Lung (tissue), 12 donors: ENCODE results near the gene LRRC8D. TPM values are rescaled to one million over a fixed set of nuclear protein-coding genes. Genes with fewer than 3 reads are reported as not detected.

Experiments
- ATAC-seq: fragments of 200-7000 bp; cut with Tn5 transposase; one replicate; pipeline ENCODE4 v1.9.1; 2020; ENCODE audit warnings: moderate number of reproducible peaks; ENCODE audit not compliant: insufficient read depth, low FRiP score
- DNase-seq, 3 donors: peaks; one replicate each; pipeline ENCODE4 v3.0.0-alpha.2; 2013 to 2017
- H3K27ac ChIP-seq, 2 donors: one replicate each; pipeline ENCODE4 v1.5.1; 2013; ENCODE audit warnings: mild to moderate bottlenecking in 2 of 2, moderate library complexity in 2 of 2, control low read depth in 1 of 2, inconsistent platforms in 1 of 2, low read depth in 1 of 2, low read length in 1 of 2
- H3K27me3 ChIP-seq, 3 donors: one replicate each; pipeline ENCODE4 v1.5.1; 2013; ENCODE audit warnings: low read length in 2 of 3; ENCODE audit not compliant: control insufficient read depth in 3 of 3, insufficient read depth in 3 of 3
- H3K36me3 ChIP-seq, 4 donors: one replicate each; pipeline ENCODE4 v1.5.1; 2013; ENCODE audit warnings: low read length in 4 of 4, mild to moderate bottlenecking in 1 of 4, moderate library complexity in 1 of 4; ENCODE audit not compliant: control insufficient read depth in 4 of 4, insufficient read depth in 4 of 4
- H3K4me1 ChIP-seq, 5 donors: one replicate each; pipeline ENCODE4 v1.5.1; 2013; ENCODE audit warnings: low read length in 5 of 5, mild to moderate bottlenecking in 2 of 5, moderate library complexity in 1 of 5; ENCODE audit not compliant: control insufficient read depth in 5 of 5, insufficient read depth in 5 of 5
- H3K4me3 ChIP-seq: one replicate; pipeline ENCODE4 v1.5.1; 2013; ENCODE audit warnings: mild to moderate bottlenecking, control low read depth, moderate library complexity
- H3K9ac ChIP-seq, 2 donors: one replicate each; pipeline ENCODE4 v1.5.1; 2013; ENCODE audit warnings: low read length in 2 of 2, control low read depth in 1 of 2; ENCODE audit not compliant: insufficient read depth in 1 of 2
- H3K9me3 ChIP-seq, 4 donors: one replicate each; pipeline ENCODE4 v1.5.1; 2013; ENCODE audit warnings: low read length in 3 of 4, mild to moderate bottlenecking in 1 of 4, moderate library complexity in 1 of 4; ENCODE audit not compliant: control insufficient read depth in 4 of 4, insufficient read depth in 3 of 4
- WGBS, 2 donors: extraction: QIAGEN DNeasy Blood & Tissue Kit; methylation state at CpG; one replicate each; pipeline ENCODE4 v1.1.7; 2013; 5-methylcytosine and 5-hydroxymethylcytosine counted together
- polyA plus RNA-seq, 2 donors: library from polyadenylated mRNA; stranded (reverse); fragments of 200-250 nt; gene quantifications; one replicate each; pipeline ENCODE4 v1.2.1, GENCODE V29; 2013
- total RNA-seq, 2 donors: library from RNA; depleted of rRNA in 1 of 2; stranded (reverse); fragments of >200 nt in 1 of 2; gene quantifications; one replicate each; pipeline ENCODE4 v1.2.1, GENCODE V29; 2014 to 2021
- TF ChIP-seq, protein P1 (sequence below): IDR thresholded peaks from 2 replicates; pipeline ENCODE4 v1.5.1; 2012; ENCODE audit warnings: mild to moderate bottlenecking; ENCODE audit errors: control extremely low read depth, extremely low read depth
- donor health status: control.
- donor health status: control.
- donor health status: Bipolar disorder and iron deficiency.
- donor health status: healthy.
- donor health status: DM: yes; HTN: yes; CAD: no.

The LRRC8D gene
- total and polyA plus RNA-seq, 4 donors, result 5.1 to 24.2 (median 11.3) TPM

DNA sequence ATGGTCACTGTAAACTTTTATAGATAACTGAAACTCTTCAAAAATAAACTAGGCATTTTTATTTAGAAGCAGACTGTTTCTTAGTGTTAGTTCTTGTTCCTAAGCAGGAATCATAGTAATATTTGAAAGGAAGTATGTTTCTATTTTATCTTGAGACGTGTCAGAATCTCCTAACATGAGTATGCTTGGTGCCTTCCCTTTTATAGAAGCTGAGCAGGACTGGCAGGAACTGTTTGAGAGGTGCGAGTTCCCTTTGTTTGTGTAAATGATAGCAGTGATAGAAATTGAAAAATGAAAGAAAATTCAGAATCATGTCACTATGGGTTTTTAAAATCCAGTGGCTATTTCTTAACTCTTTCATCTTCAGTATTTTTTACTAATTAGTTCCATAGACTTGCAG, 56.9 kb downstream of the LRRC8D start:
- no peak overlapping the region for H3K9ac ChIP-seq
- no peaks in the 10 kb centered on the region for H3K27me3 ChIP-seq
- H3K36me3 ChIP-seq, result no peaks in the 10 kb centered on the region
- WGBS, 2 donors, result 44 to 52% methylated on average over 2 of the region's 2 CpGs
- DNase-seq (no peak), ATAC-seq (no peak)
- no peaks in the 10 kb centered on the region for H3K9me3 ChIP-seq
- no peak overlapping the region for H3K27ac ChIP-seq
- no peak overlapping the region for H3K4me3 ChIP-seq
- peaks cover 0 to 30% (median 0%) of the 10 kb centered on the region in 5 donors for H3K4me1 ChIP-seq
- TF ChIP-seq, protein P1, sequence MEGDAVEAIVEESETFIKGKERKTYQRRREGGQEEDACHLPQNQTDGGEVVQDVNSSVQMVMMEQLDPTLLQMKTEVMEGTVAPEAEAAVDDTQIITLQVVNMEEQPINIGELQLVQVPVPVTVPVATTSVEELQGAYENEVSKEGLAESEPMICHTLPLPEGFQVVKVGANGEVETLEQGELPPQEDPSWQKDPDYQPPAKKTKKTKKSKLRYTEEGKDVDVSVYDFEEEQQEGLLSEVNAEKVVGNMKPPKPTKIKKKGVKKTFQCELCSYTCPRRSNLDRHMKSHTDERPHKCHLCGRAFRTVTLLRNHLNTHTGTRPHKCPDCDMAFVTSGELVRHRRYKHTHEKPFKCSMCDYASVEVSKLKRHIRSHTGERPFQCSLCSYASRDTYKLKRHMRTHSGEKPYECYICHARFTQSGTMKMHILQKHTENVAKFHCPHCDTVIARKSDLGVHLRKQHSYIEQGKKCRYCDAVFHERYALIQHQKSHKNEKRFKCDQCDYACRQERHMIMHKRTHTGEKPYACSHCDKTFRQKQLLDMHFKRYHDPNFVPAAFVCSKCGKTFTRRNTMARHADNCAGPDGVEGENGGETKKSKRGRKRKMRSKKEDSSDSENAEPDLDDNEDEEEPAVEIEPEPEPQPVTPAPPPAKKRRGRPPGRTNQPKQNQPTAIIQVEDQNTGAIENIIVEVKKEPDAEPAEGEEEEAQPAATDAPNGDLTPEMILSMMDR, result no peak

DNA sequence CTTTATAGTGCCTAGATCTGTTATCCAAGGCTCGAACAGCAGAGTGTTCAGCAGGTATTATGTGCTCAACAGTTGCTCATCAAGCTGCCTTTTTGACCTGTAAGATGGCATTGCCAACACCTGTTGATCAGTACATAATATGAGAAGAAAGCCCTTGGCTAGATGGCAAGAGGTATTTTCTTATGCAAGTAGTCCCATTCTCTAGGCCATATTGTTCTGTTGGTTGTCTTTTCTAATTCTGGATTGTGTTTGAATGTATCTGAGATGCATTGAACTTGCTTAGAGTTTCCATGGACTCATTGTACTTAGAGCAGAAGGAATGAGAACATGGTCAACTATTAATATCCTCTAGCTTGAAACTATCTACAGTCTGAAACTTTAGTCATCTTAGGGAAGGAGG, 57.4 kb downstream of the LRRC8D start:
- Histone ChIP-seq H3K36me3 (no peaks in the 10 kb centered on the region), H3K9me3 (no peaks in the 10 kb centered on the region), H3K27ac (peak overlapping the region in 1 of 2 donors; percentile 74), H3K9ac (no peak overlapping the region), H3K4me3 (no peak overlapping the region), H3K27me3 (no peaks in the 10 kb centered on the region), H3K4me1 (peaks cover 0 to 26% (median 0%) of the 10 kb centered on the region in 5 donors)
- no peak for DNase-seq
- TF ChIP-seq, protein P1, result no peak
- WGBS, 2 donors, result 87 to 92% methylated on average over 1 of the region's 1 CpG
- no peak for ATAC-seq

DNA sequence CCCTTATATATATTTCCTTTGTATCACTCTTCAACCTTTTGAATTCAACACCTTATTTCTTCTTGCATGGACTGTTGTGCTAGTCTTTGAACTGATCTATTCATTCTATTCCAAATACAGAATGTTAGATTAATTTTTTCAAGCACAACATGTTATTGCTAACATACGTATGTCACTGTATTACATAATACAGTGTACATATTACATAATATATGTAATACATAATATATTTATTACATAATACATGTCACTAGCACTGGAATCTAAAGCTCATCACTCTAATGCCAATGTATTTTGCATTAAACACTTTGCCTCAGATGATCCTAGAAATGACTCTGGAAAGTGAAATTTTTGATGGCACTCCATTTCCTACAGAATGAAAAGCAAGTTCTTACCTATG, 59.8 kb downstream of the LRRC8D start:
- 33 to 77% methylated on average over 1 of the region's 1 CpG for WGBS, 2 donors
- Histone ChIP-seq H3K36me3 (no peaks in the 10 kb centered on the region), H3K4me1 (peaks cover 0 to 23% (median 0%) of the 10 kb centered on the region in 5 donors), H3K9me3 (no peaks in the 10 kb centered on the region), H3K27me3 (no peaks in the 10 kb centered on the region), H3K4me3 (no peak overlapping the region), H3K9ac (no peak overlapping the region), H3K27ac (no peak overlapping the region)
- ATAC-seq, result no peak
- TF ChIP-seq, protein P1, result no peak
- DNase-seq, result no peak

DNA sequence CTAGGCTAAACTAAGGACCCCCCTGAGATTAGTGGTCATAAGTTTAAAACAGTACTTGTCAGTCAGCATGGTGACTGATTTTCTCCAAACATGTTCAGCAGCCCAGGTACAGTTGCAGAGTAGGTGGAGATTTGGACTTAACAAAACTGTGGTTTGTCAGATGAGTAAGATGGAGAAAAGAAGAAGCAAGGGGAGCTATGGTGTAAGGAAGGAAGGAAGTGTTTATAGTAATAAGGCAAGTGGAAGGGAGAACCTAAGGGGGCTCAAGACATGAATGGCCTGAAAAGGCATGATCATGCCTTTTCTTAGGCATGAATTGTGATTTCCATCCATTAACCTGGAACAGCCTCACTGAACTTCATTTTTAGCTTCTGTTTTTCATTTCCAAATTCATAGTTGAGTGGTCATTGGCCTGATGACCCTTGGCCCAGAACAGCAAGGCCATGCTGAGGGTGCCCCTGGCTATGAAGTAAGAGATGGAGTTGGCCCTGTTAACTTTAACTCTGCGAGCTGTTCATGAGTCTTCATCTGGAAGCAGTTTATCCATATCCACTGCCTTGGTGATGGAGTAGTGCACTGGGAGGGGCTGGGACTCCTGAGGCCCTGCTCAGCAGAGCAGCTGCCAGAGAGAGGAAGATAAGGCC, 60.7 kb downstream of the LRRC8D start:
- H3K4me1 ChIP-seq, result peaks cover 0 to 17% (median 0%) of the 10 kb centered on the region in 5 donors
- 98 to 100% methylated on average over 1 of the region's 1 CpG for WGBS, 2 donors
- no peak for ATAC-seq
- H3K27ac ChIP-seq, result no peak overlapping the region
- TF ChIP-seq, protein P1, result no peak
- no peaks in the 10 kb centered on the region for H3K27me3 ChIP-seq
- H3K36me3 ChIP-seq, result no peaks in the 10 kb centered on the region
- H3K9me3 ChIP-seq, result no peaks in the 10 kb centered on the region
- no peak overlapping the region for H3K4me3 ChIP-seq
- H3K9ac ChIP-seq, result no peak overlapping the region
- no peak for DNase-seq
